NCI-H1694 (cell line): Measurements from ENCODE around the gene ATXN7L1.

ENCODE experiments used
- DNase-seq: peaks from one replicate; lab custom pipeline; 2025; lab: John Stamatoyannopoulos, UW

The ATXN7L1 gene

GRCh38 chr7:105675934-105676371, 200.4 kb downstream of the ATXN7L1 start:
- no peak for DNase-seq

GRCh38 chr7:105674200-105674920, 202.0 kb downstream of the ATXN7L1 start:
- no peak for DNase-seq

GRCh38 chr7:105673367-105674084, 202.9 kb downstream of the ATXN7L1 start:
- DNase-seq, result peak; percentile 55

DNA sequence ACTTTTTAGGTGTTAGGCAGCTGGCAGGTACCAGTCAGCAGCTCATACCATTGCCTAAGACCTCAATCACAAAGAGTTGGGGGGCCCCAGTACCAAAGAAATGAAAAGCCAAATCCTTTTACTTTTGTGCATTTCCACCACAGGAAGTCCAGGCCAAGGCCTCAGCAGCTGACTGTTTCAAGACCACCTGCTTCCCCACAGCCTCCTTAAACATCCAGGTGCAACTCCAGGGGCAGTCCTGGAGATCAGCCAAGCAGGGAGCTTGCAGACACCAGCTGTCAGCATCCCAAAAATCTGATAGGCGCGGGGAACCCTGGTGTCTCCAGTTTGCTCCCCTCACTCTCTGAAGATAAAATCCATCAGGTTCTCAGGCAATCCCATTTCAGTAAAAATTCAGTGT, 203.6 kb downstream of the ATXN7L1 start:
- DNase-seq, result peak; percentile 30

GRCh38 chr7:105666324-105666723, 210.1 kb downstream of the ATXN7L1 start:
- no peak for DNase-seq

GRCh38 chr7:105665684-105666083, 210.7 kb downstream of the ATXN7L1 start:
- no peak for DNase-seq

DNA sequence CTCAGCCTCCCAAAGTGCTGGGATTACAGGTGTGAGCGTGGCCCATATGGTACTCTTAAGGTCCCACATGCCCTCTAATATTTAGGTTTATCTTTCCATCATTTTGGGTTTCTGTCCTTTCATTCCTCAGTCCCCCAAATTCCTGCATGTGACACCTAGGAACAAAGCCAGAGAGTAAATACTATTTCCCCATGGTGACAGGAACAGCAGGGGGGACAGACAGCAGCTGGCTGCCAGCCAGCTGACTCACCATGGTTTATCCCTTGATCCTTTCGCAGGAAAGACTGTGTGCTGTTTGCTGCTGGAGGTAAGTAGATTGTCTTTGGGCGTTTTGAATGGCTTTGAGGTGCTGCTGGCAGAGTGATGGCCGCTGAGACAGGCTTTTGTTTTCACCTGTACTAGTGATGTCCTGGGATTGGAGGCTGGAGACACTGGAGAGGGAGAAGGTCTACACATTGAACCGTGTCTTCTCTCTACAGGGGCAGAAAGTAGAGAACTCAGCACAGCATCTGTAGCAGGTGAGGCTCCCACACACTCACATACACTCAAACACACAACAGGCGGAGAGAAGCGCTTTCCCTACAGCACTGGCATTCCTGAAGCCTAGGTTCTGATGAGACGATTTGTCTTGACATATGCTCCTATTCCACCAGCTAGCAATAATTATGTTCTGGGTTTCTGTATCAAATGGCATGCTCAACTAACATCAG, 211.4 kb downstream of the ATXN7L1 start:
- DNase-seq, result peak; percentile 75

GRCh38 chr7:105662998-105663397, 213.4 kb downstream of the ATXN7L1 start:
- DNase-seq, result no peak

- no peak for DNase-seq
These were observed 214.8 kb downstream of the ATXN7L1 start for GRCh38 chr7:105661625-105662024.

GRCh38 chr7:105656922-105657521, 219.4 kb downstream of the ATXN7L1 start:
- DNase-seq, result peak; percentile 30

DNA sequence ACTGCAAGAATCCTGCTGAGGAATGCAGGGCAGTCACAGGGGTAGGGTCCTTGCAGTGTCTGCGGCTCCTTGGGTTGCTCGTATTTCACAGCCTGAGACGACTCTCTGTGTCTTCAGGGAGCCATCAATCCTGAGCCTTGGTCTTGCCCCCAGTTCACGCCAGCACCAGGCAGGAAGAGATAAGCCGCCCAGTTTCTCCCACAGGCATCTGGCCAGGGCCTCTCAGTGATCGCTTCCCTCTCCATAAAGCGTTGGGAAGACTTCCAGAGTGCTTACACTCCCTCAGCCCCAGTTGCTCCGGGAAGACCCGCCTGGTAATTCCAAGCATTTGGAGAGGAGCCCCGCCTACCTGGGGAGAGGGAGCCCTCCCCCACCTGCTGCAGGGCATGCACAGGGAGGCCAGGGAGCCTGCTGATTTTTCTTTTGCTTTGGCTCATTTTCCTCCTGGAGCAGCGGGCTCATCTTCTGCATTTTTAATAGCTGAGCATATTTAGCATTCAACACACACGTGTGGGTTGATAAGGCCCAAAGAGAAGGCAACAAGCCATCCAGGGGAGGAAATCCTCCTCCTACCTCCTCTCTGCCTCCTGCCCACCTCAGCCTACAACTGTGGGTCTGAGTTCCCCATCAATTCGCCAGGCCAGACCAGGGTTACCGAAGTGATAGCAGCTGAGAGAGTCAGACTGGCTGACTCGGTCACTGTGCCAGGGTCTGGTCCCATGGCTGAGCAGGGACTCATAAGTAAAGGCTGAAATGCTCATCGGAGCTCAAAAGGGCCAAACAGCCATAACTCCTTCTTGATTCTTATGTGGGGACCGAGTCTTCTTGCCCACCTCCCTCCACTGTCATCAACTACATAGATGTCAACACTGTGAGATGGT, 220.7 kb downstream of the ATXN7L1 start:
- DNase-seq, result no peak

GRCh38 chr7:105655067-105655466, 221.3 kb downstream of the ATXN7L1 start:
- DNase-seq, result no peak

- DNase-seq, result no peak
These were observed 222.2 kb downstream of the ATXN7L1 start for GRCh38 chr7:105654095-105654686.

GRCh38 chr7:105653441-105654005, 222.9 kb downstream of the ATXN7L1 start:
- no peak for DNase-seq

GRCh38 chr7:105652359-105652993, 223.9 kb downstream of the ATXN7L1 start:
- peak; percentile 90 for DNase-seq

- DNase-seq, result no peak
These were observed 224.6 kb downstream of the ATXN7L1 start for GRCh38 chr7:105651798-105652197.

- DNase-seq, result no peak
These were observed 225.9 kb downstream of the ATXN7L1 start for GRCh38 chr7:105650382-105650970.

GRCh38 chr7:105649727-105650381, 226.5 kb downstream of the ATXN7L1 start:
- peak; percentile 12 for DNase-seq
